HS-5 (cell line): ENCODE measurements around the gene KRT7.

Experiments
- DNase-seq: peaks from one replicate; pipeline ENCODE4 v3.0.0-alpha.2; 2012; ENCODE audit warnings: low read depth

The KRT7 gene

DNA sequence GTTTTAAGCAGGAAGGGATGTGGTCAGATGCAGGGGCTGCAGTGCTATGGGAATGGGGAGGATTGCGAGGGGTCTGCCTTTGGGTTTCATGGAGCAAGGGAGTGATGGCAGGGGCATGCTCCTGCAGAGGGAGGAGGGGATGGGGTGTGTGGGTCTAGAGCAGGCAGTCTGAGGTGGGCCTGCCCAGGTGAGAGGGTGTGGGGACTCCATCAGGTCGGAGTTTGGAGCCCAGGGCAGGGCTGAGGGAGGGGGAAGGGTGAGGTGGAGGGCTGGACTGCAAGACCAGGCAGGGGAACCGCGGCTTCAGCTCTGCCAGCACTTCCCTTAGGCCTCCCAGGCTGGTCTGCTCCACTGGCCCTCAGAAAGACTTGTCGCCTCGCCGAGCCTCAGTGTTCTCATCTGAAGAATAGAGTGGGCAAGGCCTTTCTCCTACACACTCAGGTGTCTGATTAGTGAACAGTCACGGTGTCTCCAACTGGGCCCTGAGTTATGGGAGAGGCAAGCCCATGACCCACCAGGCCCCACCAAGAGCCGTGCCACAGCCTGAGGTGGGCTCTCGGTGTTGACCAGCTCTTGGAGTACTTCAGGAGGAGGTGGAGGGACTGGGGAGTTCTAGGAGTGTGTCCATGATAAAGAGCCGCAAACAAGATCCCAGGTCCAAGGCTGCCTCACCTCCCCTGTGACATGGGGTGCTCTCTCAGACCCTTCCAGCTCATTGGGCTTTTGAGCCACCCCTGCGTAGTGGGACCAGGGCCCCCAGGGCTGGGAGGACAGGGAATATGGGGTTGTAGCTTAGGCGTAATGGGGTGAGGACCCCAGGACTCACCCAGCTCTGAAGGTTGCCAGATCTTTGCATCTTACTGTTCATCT, 21.1 kb upstream of the KRT7 start:
- DNase-seq, result no peak

DNA sequence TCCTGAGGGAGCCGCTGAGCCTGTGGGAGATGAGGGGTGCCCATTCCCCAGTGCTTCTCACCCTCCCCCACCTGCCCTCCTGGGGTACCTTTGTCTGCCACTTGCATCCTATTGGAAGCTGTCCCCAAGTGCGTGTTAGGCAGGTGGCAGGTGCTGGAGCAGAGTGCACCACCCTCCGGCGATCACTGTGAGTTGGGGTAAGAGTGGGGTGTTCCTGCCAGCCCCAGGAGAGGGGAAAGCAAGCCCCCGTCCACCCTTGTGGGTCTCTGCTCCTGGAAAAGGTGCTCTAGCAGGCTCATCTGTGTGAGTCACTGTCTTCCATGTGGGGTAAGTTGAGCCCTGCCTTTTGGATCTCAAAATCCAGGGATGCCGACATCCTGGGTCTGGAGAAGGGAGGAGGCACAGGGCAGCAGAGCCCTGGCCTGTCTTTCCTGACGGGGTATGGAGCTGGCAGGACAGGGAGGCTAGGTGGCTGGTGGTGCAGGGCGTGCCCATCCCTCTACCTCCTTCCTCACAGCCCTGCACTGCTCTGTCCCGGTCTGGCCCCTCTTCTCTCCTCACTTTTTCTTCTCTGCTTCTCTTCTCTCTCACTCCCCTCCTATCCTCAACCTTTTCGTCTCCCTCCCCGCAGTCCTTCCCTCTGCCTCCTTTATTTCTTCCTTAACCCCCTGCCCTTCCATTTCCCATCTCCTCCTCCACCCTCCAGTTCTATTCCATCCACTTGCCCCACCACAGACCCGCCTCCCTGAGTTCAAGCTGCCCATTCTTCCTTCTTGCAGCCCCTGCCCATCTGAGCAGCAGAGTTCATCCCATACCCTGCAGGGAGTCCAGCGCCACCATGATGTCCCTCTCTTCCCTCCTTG, 20.1 kb upstream of the KRT7 start:
- DNase-seq, result no peak

DNA sequence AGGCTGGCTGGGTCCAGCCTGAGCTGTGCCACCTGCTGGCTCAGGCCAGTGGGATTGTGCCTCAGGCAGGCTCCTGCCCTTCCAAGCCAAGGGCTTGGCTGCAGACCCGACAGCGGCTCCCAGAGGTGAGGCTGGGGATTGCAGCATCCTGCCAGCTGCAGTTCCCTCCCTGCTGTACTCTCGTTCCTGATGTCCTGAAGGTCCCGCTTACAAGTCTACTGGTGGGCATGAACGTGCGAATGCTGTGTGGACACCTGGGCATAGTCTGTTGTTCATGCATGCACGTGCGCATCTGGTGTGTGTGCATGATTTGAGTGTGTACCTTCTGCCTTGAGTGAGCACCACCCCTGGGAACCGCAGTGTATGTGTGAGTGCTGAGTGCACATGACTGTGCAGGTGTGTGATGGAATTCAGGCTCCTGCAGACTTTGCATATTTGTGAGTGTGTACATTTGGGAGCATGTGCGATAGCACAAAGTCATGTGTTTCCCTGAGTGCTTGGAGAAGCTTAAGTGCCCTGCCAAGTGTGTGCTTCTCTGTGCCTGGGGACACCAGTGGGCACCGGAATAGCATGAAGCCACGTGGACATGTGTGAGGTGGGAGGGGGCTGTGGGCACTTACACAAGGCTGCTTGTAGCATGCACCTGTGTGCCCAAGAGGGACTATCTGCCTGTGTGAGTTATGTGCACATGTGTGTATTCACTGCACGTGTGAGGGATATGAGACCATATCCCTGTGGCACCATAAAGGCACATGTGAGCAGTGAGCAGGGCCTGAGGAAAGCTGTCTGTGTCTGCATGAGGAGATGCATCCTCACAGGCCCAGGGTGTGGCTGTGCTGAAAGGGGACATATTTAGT, 19.3 kb upstream of the KRT7 start:
- no peak for DNase-seq

DNA sequence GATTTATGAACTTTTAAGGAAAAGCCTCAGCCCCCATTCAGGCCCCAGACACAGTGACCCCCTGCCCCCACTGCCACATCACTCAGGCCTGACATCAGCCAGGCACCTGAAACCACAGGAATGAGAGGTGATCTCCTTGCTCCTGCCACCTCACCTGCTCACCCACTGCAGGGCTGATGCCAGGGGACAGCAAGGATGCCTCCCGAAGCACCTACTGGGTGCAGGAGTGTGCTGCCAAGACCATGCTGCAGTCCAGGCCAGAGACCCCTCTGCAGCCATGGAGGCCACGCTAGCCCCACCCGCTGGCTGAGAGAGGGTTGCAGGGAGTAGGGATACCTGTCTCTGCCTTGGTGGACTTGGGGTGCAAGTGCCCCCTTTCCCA, 18.6 kb upstream of the KRT7 start:
- DNase-seq, result no peak

DNA sequence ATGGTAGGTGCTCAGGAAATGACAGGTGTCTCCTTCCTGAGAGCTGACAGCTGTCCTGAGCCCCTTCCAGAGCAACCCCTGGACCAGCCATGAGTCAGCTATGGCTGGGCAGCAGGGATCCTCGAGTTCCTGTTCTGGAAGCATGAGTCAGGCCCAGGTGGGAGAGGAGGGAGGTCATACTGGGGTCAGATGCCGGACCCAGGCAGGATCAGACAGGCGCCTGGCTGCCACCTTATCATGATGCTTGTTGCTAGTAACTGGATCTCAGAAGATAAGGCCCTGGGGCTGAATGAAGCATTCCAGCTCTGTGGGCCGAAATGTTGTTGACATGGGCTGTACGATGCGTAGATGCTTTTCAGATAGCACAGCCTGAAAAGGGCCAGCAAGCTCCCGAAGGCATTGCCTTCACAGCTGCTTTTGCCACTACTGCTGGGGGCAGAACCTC, 17.4 kb upstream of the KRT7 start:
- DNase-seq, result no peak

DNA sequence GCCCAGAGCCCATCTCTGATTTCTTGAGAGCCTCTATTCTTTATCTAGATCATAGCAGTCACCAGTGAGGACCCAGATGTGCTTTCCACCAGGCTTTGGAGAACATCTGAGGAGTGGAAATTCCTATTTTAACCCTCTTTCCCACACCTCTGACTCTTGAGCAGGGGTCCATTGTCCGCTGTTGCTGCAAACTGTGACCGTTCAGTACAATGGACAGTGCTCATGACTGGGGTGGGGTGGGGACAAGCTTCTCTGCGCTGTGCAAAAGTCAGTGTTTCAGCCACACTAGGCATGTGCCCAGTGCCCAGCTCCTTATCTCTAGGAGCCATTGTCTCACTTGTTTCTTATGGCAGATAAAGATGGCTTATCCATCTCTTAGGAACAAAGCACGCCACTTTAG, 16.9 kb upstream of the KRT7 start:
- no peak for DNase-seq

DNA sequence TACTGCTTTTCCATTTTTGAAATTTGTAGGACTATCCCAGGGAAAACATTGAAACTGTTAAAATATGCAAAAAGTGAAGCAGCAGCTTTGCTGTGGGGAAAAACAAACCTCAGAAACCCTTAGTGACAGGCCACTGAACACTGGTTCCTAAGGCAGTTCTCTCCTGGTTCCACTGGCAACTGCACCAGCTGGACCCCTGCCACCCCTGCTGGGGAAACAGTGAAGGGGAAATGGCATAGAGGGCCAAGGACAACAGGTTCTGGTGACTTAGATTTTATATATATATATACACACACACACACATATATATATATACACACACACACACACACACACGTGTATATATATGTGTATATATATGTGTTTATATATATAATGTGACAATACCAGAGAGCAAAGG, 16.2 kb upstream of the KRT7 start:
- DNase-seq, result no peak

DNA sequence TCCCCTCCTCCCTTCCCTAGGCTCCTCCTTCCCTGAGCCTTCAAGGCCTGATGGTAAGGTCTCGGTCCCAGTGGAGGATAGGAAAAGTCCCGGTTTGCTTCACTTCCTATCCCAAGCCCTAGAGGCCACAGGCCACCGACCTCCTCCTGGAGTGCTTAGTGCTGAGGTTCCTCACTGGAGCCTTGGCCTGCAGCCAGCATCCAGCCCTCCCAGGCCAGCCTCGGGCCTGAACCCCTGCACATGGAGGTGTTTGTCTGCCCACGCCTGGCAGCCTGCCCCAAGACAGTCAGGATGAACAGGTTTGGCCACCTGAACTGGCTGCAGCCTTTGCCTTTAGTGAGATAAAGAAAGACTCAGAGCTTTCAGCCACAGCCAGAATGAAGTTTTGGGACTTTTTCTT, 15.8 kb upstream of the KRT7 start:
- DNase-seq, result no peak

DNA sequence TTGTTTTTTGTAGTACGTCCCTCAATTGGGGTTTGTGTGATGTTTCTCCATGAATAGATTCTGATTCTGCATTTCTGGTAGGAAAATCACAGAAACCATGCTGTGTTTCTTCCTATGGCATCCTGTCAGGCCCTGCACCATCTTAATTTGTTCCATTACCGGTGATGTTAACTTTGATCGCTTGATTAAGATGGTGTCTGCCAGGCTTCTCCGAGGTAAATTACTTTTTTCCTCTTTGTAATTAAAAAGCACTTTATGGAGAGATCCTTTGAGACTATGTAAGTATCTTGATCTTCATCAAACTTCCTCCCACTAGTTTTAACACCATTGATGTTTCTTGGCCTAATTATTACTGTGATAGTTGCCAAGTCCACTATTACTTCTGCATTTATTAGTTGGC, 15.0 kb upstream of the KRT7 start:
- DNase-seq, result no peak

DNA sequence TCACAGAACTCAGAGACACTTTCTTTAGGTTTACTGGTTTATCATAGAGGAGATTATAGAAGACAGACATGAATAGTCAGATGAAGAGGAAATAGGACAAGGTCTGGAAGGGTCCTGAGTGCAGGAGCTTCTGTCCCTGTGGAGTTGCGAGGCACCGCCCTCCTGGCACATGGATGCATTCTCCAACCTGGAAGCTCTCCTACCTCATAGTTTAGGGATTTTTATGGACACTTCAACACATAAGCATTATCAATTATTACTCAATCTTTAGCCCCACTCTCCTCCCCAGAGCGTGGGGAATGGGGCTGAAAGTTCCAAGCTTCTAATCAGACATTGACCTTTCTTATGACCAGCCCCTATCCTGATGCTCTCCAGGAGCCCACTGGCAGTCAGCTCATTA, 12.6 kb upstream of the KRT7 start:
- no peak for DNase-seq

DNA sequence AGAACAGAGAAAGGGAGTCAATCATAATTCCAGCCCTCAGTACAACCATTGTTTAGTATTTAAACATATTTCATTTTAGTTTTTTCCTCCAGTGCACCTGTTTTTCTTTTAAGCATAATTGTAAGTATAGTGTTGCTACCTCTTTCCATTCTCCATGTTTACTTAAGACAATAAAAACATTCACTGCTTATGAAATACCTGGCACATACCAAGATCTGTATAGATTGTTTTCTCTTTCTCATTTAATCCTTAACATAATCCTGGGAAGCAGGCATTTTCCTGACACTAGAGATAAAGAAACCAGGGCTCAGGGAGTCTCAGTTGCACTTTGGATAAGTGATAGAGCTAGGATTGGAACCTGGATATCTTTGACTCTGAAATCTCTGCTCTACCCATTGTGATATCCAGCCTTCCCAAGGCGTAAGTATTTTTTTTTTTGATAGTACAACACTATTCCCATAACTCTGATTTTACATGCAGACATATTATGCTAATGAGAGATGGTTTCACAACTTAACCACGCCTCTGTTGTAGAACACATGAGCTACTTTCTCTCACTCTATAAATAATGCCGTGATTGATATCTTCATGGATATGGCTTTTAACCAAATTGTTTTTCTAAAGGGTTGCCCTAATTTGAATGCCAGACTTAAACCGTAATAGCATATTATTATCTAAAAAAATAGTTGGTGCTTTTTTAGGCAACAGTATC, 11.8 kb upstream of the KRT7 start:
- no peak for DNase-seq

DNA sequence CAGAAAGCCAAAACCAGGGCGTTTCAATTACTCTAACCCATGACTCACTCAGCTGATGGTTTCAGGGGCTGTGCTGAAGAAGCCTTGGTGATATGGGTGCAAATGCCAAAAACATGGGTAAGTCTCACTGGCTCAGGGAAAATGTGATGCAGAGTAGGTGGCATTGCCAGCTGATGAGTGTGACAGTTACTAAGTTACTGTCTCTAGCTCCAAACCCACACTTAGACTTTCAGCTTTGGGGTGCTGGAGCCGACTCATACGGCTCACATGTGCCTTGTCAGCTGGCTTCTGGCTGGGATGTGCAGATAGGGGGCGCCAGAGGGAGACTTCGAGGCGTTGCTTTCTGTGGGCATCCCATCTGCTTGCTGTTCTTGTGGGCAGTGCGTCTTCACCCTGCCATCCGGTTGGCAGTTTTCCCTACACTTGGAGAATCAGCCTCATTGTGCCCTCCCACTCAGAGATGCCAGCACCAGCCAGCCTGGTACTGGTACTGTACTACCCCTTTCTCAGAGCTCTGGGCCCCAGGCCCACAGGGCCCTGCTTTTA, 11.1 kb upstream of the KRT7 start:
- peak; percentile 45 for DNase-seq

DNA sequence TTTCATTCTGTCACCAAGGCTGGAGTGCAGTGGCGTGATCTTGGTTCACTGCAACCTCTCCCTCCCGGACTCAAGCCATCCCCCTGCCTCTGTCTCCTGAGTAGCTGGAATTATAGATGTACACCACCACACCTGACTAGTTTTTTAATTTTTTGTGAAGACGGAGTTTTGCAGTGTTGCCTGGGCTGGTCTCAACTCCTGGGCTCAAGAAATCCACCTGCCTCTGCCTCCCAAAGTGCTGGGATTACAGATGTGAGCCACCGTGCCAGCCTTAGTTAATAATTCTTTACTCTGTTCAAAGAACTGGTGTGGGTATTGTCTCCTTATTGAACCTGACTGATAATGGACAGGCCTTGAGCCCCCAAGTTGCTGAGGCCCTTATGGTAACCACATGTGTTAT, 10.4 kb upstream of the KRT7 start:
- DNase-seq, result no peak

DNA sequence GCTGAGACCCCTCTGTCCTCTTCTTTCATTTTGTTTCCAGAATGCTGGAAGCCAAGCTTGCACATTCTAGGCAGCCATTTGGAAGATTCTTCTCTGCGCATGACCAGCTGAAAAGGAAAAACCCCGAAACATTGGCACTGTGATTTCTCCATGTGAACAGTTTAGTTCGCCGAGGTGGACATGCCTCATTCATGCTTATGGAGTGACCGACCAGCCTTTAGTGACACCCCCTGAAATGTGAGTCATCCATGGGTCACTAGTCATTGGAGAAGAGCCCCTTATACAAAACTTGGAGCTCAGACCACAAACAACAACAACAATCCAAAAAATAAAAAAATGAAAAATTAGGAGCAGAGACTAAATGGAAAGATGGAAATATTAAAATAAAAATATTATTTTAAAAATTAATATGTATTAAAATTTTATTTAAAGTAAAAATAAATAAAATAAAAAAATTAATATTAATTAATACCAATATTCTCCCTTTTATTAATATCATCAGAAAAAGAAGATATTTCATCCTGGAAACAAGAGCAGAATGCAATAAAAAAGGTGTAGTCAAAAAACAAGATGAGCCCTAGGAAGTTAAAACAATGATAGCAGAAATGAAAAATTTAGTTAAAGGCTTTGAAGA, 9.5 kb upstream of the KRT7 start:
- DNase-seq, result no peak

DNA sequence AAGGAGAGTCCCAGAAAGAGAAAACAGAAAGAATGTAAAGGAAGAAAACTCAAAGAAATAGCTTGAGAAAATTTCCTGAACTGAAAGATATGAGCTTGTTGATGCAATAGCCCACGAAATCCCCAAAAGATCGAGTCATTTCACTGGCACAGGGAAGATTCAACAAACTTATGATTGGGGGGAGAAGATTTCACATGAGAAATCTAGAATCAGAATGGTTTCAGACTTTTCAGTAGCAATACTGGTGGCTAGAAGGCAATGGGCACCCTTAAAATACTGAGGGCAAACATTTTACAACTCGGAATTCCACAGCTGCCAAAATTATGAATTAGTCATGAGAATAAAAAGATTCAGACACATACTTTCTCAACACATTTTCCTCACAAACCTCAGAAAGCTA, 8.9 kb upstream of the KRT7 start:
- DNase-seq, result no peak

DNA sequence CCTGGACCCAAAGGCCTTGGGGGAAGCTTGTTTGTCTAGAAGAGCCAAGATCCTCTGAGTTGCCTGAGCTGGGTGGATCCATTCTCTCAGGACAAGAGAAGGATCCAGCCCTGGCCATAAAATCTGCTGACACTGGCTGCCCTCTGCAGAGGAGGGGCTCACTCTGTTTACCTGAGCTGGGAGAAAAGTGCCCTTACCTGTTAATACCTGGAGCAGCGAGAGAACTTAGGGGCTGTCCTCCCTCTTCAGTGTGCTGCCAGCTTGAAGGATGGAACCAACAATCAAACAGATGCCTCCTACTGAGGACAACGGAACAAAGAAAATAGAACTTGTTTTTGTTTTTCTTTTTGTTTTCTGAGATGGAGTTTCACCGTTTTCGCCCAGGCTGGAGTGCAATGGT, 7.3 kb upstream of the KRT7 start:
- DNase-seq, result no peak

DNA sequence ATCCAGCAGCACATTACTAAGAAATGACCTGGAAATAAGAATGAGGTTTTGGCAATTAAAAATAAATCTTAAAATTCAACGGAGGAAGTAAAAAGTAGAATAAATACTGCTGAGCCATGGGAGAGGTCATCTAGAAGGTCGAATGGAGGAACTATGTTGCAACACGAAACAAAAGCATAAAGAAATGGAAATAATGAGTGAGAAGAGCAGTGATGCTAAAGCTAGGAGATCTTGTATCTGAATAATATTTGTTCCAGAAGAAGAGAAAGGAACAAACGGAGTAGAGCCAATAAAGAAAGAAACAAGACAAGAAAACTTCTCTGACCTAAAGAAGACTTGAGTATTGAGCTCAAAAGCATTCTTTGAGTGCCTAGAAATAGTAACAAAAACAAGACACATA, 6.6 kb upstream of the KRT7 start:
- no peak for DNase-seq

DNA sequence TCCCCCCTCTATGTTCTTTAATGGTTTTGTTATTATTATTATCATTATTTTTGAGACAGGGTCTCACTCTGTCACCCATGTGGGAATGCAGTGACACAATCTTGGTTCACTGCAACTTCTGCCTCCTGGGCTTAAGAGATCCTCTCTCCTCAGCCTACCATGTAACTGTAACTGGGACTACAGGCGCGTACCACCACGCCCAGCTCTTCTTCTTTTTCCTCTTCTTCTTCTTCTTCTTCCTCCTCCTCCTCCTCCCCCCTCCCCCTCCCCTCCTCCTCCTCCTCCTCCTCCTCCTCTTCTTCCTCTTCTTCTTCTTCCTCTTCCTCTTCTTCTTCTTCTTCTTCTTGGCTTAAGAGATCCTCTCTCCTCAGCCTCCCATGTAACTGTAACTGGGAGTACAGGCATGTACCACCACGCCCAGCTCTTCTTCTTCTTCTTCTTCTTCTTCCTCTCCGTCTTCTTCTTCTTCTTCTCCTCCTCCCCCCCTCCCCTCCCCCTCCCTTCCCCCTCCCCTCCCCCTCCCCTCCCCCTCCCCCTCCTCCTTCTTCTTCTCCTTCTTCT, 5.4 kb upstream of the KRT7 start:
- DNase-seq, result no peak

DNA sequence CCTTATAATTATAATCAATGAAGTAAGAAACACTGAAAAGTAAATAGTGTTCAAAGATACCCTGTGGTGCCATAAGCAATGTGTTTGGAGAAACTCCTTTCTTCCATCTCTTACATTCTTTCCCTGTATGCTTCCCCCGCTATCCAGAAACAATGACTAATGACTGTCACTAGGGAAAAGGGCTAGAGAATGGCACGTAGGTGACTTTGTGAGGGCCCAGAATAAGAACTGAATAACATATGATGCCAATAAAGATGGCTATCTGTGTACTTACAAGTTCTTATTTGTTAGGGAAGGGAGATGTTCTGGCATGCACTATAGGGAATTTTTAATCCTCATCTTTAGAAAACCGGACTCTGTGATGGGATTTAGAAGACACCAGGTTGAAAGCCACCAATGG, 4.7 kb upstream of the KRT7 start:
- DNase-seq, result no peak

DNA sequence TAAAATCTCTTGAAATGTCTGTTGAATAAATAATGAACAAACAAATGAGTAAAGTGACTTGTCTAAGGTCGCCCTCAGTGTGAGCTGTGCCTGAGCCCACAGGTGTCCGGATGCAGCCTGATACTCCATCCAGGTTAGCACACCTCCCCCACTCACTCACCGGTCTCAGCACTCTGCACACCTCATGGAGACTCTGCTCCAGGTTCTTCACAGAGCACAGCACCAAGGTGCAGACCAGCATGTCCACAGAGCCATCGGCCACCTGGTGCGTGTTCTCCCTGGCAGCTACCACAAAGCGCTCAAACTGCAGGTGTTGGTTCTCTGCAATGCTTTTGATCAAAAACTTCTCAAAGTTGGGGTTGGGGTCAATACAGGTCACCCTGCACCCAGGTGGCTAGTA, 4.1 kb upstream of the KRT7 start:
- DNase-seq, result no peak
